Measurements from ENCODE around the gene TMEM204.

The TMEM204 gene

DNA sequence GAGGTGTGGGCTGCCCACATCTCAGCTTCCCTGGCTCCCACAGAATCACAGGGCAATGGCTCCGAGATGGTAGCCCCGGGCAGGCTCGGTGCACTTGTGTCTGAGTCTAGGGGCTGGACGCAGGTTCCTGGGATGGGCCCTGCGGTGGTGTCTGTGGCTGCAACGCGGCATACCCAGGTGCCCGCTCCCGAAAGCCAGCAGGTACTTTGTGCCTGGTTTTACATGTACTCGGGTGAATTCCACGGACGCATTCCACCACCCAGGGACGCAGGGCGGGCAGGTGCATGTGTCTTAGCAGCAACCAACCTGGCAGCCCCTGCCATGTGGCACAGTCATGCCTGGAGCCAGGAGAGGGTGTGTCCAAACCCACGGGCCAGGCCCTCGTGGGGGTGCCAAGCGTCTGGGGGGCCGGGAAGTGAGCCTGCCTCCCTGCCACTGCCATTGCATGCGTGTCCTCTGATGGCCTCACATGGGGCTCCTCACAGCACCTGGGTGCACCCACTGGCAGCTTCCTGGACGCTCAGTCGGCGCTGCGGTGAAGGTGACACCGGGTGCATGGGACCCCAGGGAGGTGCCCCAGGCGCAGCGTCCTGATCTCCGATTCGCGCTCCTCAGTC, 4.4 kb upstream of the TMEM204 start:
- 93% methylated on average over 23 of the region's 29 CpGs for WGBS (ENCODE audit: insufficient coverage)
- Histone ChIP-seq H3K4me1 (ENCODE audit: control extremely low read depth in 1 of 4, control insufficient read depth in 4 of 4, insufficient read depth in 4 of 4, low read length in 3 of 4) (peaks cover 0 to 37% (median 31%) of the 10 kb centered on the region in 4 experiments), H3K9me3 (ENCODE audit: control extremely low read depth in 1 of 5, control insufficient read depth in 4 of 5, insufficient read depth in 2 of 5, low read depth in 1 of 5, low read length in 4 of 5) (no peaks in the 10 kb centered on the region), H3K27ac (ENCODE audit: insufficient read depth in 1 of 2, low read depth in 1 of 2, low read length in 2 of 2, poor library complexity in 1 of 2, severe bottlenecking in 2 of 2) (no peak overlapping the region), H3K36me3 (ENCODE audit: control insufficient read depth in 4 of 4, insufficient read depth in 4 of 4, low read length in 3 of 4) (peaks cover 0 to under 1% (median 0%) of the 10 kb centered on the region in 4 experiments), H3K27me3 (replicated peaks in 2 of 5; ENCODE audit: control insufficient read depth in 4 of 5, insufficient read depth in 5 of 5, low read length in 4 of 5) (no peaks in the 10 kb centered on the region), H3K4me3 (ENCODE audit: control insufficient read depth in 1 of 7, extremely low read depth in 1 of 7, insufficient read depth in 4 of 7, low read depth in 2 of 7, low read length in 6 of 7) (no peak overlapping the region)
- CTCF ChIA-PET, result interaction anchor here (1.7 kb wide), 1 partner anchor 9 kb away, joined by 7 read pairs; no protein-coding TSS in a partner anchor
- DNase-seq, result no peak
- POLR2A ChIA-PET, result no interaction called here

DNA sequence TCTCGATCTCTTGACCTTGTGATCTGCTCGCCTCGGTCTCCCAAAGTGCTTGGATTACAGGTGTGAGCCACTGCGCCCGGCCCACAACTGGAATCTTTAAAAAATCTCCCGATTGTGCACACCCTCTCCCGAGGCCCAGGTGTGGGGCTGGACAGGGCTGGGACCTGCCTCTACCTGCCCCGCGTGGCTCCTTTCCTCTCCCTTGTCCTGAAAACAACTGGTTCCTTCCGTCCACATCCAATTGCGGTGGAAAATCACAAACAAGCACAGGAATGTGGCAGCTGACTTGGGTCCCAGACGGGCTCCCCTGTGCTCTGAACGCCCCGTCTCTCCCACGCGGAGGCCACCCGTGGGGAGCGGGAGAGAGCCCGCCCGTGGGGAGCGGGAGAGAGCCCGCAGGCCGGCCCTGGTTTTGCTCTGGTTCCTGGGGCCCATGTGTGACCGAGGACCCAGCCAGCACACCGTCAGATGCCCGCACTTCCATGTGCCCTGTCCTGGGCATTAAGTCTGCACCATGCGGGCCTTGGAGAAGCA, 3.0 kb upstream of the TMEM204 start:
- Histone ChIP-seq H3K36me3 (ENCODE audit: control insufficient read depth in 4 of 4, insufficient read depth in 4 of 4, low read length in 3 of 4) (no peaks in the 10 kb centered on the region), H3K27ac (ENCODE audit: insufficient read depth in 1 of 2, low read depth in 1 of 2, low read length in 2 of 2, poor library complexity in 1 of 2, severe bottlenecking in 2 of 2) (no peak overlapping the region), H3K4me1 (ENCODE audit: control extremely low read depth in 1 of 4, control insufficient read depth in 4 of 4, insufficient read depth in 4 of 4, low read length in 3 of 4) (peaks cover 6 to 51% (median 45%) of the 10 kb centered on the region in 4 experiments), H3K4me3 (ENCODE audit: control insufficient read depth in 1 of 7, extremely low read depth in 1 of 7, insufficient read depth in 4 of 7, low read depth in 2 of 7, low read length in 6 of 7) (no peak overlapping the region), H3K27me3 (replicated peaks in 2 of 5; ENCODE audit: control insufficient read depth in 4 of 5, insufficient read depth in 5 of 5, low read length in 4 of 5) (no peaks in the 10 kb centered on the region), H3K9me3 (ENCODE audit: control extremely low read depth in 1 of 5, control insufficient read depth in 4 of 5, insufficient read depth in 2 of 5, low read depth in 1 of 5, low read length in 4 of 5) (no peaks in the 10 kb centered on the region)
- POLR2A ChIA-PET, result no interaction called here
- no peak for DNase-seq
- CTCF ChIA-PET, result interaction anchor here (1.7 kb wide), 1 partner anchor 8 kb away, joined by 7 read pairs; no protein-coding TSS in a partner anchor
- 98% methylated on average over 27 of the region's 27 CpGs for WGBS (ENCODE audit: insufficient coverage)

DNA sequence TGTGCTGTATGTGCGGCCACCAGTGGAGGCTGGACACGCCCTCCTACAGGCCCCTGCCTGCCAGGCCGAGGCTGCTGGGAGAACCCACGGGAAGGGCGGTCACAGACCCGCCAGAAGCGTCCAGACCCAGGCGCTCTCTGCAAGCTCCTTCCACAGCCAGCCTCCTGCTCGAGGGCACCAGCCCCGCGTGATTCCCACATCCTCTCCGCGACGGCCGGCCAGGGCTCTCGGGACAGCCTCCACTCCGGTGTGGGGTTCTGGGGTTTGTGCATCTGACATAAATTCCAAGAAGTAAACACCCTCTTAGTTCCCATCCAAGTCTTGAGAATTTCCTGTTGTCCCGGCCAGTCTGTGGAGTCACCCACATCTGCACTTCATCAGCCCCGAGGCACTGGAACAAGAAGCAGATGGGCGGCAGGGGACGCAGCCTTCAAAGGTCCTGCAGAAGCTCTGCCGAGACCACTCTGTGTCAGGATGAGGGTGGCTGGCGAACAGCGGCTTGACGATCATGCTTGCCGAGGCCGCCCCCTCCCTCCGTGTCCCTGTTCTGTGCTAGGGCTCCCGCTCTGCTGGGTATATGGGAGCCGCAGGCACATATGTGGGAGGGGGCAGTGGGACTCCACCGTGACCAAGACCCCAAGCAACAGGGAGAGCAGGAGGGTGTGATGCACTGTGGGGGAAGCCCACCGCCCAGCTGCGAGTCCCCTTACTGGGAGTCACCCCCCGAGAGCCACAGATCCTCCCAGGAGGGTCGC, 2.4 kb upstream of the TMEM204 start:
- ChIA-PET POLR2A (no interaction called here), CTCF (no interaction called here)
- no peak for DNase-seq
- H3K4me3 ChIP-seq (ENCODE audit: control insufficient read depth in 1 of 7, extremely low read depth in 1 of 7, insufficient read depth in 4 of 7, low read depth in 2 of 7, low read length in 6 of 7), result no peak overlapping the region
- H3K9me3 ChIP-seq (ENCODE audit: control extremely low read depth in 1 of 5, control insufficient read depth in 4 of 5, insufficient read depth in 2 of 5, low read depth in 1 of 5, low read length in 4 of 5), result no peaks in the 10 kb centered on the region
- peaks cover 0 to under 1% (median 0%) of the 10 kb centered on the region in 4 experiments for H3K36me3 ChIP-seq (ENCODE audit: control insufficient read depth in 4 of 4, insufficient read depth in 4 of 4, low read length in 3 of 4)
- 95% methylated on average over 23 of the region's 35 CpGs for WGBS (ENCODE audit: insufficient coverage)
- H3K27me3 ChIP-seq (replicated peaks in 2 of 5; ENCODE audit: control insufficient read depth in 4 of 5, insufficient read depth in 5 of 5, low read length in 4 of 5), result no peaks in the 10 kb centered on the region
- peaks cover 6 to 58% (median 49%) of the 10 kb centered on the region in 4 experiments for H3K4me1 ChIP-seq (ENCODE audit: control extremely low read depth in 1 of 4, control insufficient read depth in 4 of 4, insufficient read depth in 4 of 4, low read length in 3 of 4)
- no peak overlapping the region for H3K27ac ChIP-seq (ENCODE audit: insufficient read depth in 1 of 2, low read depth in 1 of 2, low read length in 2 of 2, poor library complexity in 1 of 2, severe bottlenecking in 2 of 2)

DNA sequence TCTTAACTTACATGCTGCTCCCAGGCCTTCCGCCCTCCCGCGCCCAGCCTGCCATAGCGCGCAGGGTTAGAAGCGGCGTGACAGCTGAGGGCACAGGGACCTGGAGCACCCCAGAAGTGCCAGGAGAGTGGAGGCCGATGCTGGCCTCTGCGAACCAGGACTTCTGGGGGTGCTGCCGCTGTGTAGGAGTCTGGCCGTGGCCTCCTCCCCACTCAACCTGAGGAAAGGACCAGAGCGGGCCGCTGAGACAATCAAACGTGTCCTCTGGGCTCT, 1.9 kb upstream of the TMEM204 start:
- Histone ChIP-seq H3K9me3 (ENCODE audit: control extremely low read depth in 1 of 5, control insufficient read depth in 4 of 5, insufficient read depth in 2 of 5, low read depth in 1 of 5, low read length in 4 of 5) (no peaks in the 10 kb centered on the region), H3K27me3 (replicated peaks in 2 of 5; ENCODE audit: control insufficient read depth in 4 of 5, insufficient read depth in 5 of 5, low read length in 4 of 5) (no peaks in the 10 kb centered on the region), H3K36me3 (ENCODE audit: control insufficient read depth in 4 of 4, insufficient read depth in 4 of 4, low read length in 3 of 4) (peaks cover 0 to 5% (median under 1%) of the 10 kb centered on the region in 4 experiments), H3K4me1 (ENCODE audit: control extremely low read depth in 1 of 4, control insufficient read depth in 4 of 4, insufficient read depth in 4 of 4, low read length in 3 of 4) (peaks cover 6 to 60% (median 49%) of the 10 kb centered on the region in 4 experiments), H3K4me3 (ENCODE audit: control insufficient read depth in 1 of 7, extremely low read depth in 1 of 7, insufficient read depth in 4 of 7, low read depth in 2 of 7, low read length in 6 of 7) (no peak overlapping the region), H3K27ac (ENCODE audit: insufficient read depth in 1 of 2, low read depth in 1 of 2, low read length in 2 of 2, poor library complexity in 1 of 2, severe bottlenecking in 2 of 2) (no peak overlapping the region)
- WGBS (ENCODE audit: insufficient coverage), result 100% methylated on average over 9 of the region's 14 CpGs
- ChIA-PET CTCF (no interaction called here), POLR2A (interaction anchor here (0.6 kb wide), 1 partner anchor 509 kb away, joined by 3 read pairs; no protein-coding TSS in a partner anchor)
- no peak for DNase-seq

DNA sequence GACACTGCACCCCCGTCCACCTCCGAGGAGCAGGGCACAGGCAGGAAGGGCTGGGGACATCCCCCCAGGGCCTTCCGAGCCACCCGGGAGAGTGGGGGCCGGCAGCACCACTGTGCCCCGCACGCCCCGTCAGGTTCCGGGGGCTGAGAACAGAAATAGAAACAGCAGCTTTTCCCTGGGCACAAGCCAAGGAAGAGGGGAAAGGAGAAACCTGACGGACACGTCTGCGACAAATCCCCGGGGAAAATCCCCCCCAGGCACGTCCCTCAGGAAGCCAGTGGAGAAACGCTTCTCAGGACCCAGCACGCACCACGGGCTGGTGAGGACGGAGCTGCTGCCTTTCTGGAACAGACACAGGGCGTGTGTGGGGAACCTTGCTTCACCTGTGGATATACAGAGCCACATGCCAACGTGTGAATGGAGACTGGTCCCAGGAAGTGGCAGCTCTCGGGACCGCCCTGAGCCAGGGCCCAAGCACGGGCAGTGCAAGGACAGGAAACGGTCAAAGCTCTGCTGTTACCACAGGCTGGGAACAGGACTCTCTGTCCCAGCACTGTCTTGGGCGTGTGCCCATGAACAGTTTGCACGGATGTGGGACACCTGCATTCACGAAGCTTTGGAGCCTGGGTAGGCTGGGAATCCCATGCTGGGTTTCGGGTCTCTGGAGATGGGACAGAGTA, 1.2 kb upstream of the TMEM204 start:
- ChIA-PET CTCF (interaction anchor here (0.9 kb wide), 1 partner anchor 102 kb away, joined by 3 read pairs; no protein-coding TSS in a partner anchor), POLR2A (interaction anchor here (0.6 kb wide), 1 partner anchor 509 kb away, joined by 3 read pairs; no protein-coding TSS in a partner anchor)
- H3K27ac ChIP-seq (ENCODE audit: insufficient read depth in 1 of 2, low read depth in 1 of 2, low read length in 2 of 2, poor library complexity in 1 of 2, severe bottlenecking in 2 of 2), result no peak overlapping the region
- no peak for DNase-seq
- WGBS (ENCODE audit: insufficient coverage), result 88% methylated on average over 27 of the region's 28 CpGs
- no peaks in the 10 kb centered on the region for H3K9me3 ChIP-seq (ENCODE audit: control extremely low read depth in 1 of 5, control insufficient read depth in 4 of 5, insufficient read depth in 2 of 5, low read depth in 1 of 5, low read length in 4 of 5)
- H3K4me3 ChIP-seq (ENCODE audit: control insufficient read depth in 1 of 7, extremely low read depth in 1 of 7, insufficient read depth in 4 of 7, low read depth in 2 of 7, low read length in 6 of 7), result no peak overlapping the region
- H3K36me3 ChIP-seq (ENCODE audit: control insufficient read depth in 4 of 4, insufficient read depth in 4 of 4, low read length in 3 of 4), result peaks cover 0 to 11% (median 3%) of the 10 kb centered on the region in 4 experiments
- peaks cover 6 to 60% (median 46%) of the 10 kb centered on the region in 4 experiments for H3K4me1 ChIP-seq (ENCODE audit: control extremely low read depth in 1 of 4, control insufficient read depth in 4 of 4, insufficient read depth in 4 of 4, low read length in 3 of 4)
- H3K27me3 ChIP-seq (replicated peaks in 2 of 5; ENCODE audit: control insufficient read depth in 4 of 5, insufficient read depth in 5 of 5, low read length in 4 of 5), result no peaks in the 10 kb centered on the region

DNA sequence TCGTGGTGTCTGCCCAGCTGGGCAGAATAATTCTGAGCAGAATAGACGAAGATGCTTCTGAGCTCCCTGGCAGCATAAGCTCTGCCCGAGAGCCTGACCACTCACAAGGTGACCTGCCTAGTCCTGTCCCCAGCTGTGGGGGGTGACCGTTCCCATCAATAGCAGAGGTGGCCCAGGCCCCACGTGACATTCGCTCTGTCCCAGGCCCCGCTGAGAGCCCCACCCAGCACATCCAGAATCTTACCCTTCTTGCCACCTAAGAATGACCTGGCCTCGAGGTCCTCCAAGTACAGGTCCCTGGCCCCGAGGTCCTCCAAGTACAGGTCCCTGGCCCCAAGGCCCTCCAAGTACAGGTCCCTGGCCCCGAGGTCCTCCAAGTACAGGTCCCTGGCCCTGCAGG, 695 bp upstream of the TMEM204 start:
- POLR2A ChIA-PET, result no interaction called here
- peaks cover 6 to 60% (median 45%) of the 10 kb centered on the region in 4 experiments for H3K4me1 ChIP-seq (ENCODE audit: control extremely low read depth in 1 of 4, control insufficient read depth in 4 of 4, insufficient read depth in 4 of 4, low read length in 3 of 4)
- H3K4me3 ChIP-seq (ENCODE audit: control insufficient read depth in 1 of 7, extremely low read depth in 1 of 7, insufficient read depth in 4 of 7, low read depth in 2 of 7, low read length in 6 of 7), result peak overlapping the region in 1 of 7 experiments; percentile 80

More for the DNA sequence above, 695 bp upstream of the TMEM204 start:
- DNase-seq, result no peak
- H3K27ac ChIP-seq (ENCODE audit: insufficient read depth in 1 of 2, low read depth in 1 of 2, low read length in 2 of 2, poor library complexity in 1 of 2, severe bottlenecking in 2 of 2), result peak overlapping the region in 1 of 2 experiments; percentile 34
- H3K9me3 ChIP-seq (ENCODE audit: control extremely low read depth in 1 of 5, control insufficient read depth in 4 of 5, insufficient read depth in 2 of 5, low read depth in 1 of 5, low read length in 4 of 5), result no peaks in the 10 kb centered on the region
- no peaks in the 10 kb centered on the region for H3K27me3 ChIP-seq (replicated peaks in 2 of 5; ENCODE audit: control insufficient read depth in 4 of 5, insufficient read depth in 5 of 5, low read length in 4 of 5)
- CTCF ChIA-PET, result interaction anchor here (0.9 kb wide), 1 partner anchor 103 kb away, joined by 3 read pairs; no protein-coding TSS in a partner anchor
- WGBS (ENCODE audit: insufficient coverage), result 92% methylated on average over 6 of the region's 10 CpGs
- H3K36me3 ChIP-seq (ENCODE audit: control insufficient read depth in 4 of 4, insufficient read depth in 4 of 4, low read length in 3 of 4), result peaks cover 0 to 12% (median 5%) of the 10 kb centered on the region in 4 experiments

All from common myeloid progenitor, CD34-positive (primary cell).